HCT116 (cell line): ENCODE results near the gene KAT6B.

Experiments
- CBX3 ChIP-seq: IDR thresholded peaks from 2 replicates; pipeline ENCODE4 v1.6.1; 2012; ENCODE audit warnings: low read depth
- CEBPB ChIP-seq: IDR thresholded peaks from 2 replicates; pipeline ENCODE4 v1.6.1; 2012; ENCODE audit warnings: low read depth
- EZH2 ChIP-seq: fragments of 200-600 bp; sonication (generic); IDR thresholded peaks from 2 replicates; pipeline ENCODE4 v1.6.1; 2017; ENCODE audit warnings: antibody characterized with exemption, mixed run types
- FOSL1 ChIP-seq: IDR thresholded peaks from 2 replicates; pipeline ENCODE4 v1.6.1; 2012; ENCODE audit warnings: low read depth
- POLR2A ChIP-seq: IDR thresholded peaks from 2 replicates; pipeline ENCODE4 v1.7.0; 2011; ENCODE audit warnings: borderline replicate concordance; ENCODE audit not compliant: insufficient read depth, insufficient read length; ENCODE audit errors: extremely low read depth
- POLR2AphosphoS5 ChIP-seq: IDR thresholded peaks from 2 replicates; pipeline ENCODE4 v1.6.1; 2011; ENCODE audit warnings: mild to moderate bottlenecking, low read depth, low read length, moderate library complexity
- TCF7L2 ChIP-seq: IDR thresholded peaks from 2 replicates; pipeline ENCODE4 v1.7.0; 2011; ENCODE audit warnings: borderline replicate concordance, inconsistent platforms; ENCODE audit not compliant: insufficient read depth, insufficient read length; ENCODE audit errors: extremely low read depth
- YY1 ChIP-seq: IDR thresholded peaks from 2 replicates; pipeline ENCODE4 v1.6.1; 2011; ENCODE audit warnings: low read length, low read depth, moderate library complexity, mild to moderate bottlenecking; ENCODE audit not compliant: insufficient replicate concordance; ENCODE audit errors: extremely low read depth
- ZBTB33 ChIP-seq: IDR thresholded peaks from 2 replicates; pipeline ENCODE4 v1.6.1; 2011; ENCODE audit warnings: mild to moderate bottlenecking, low read length, moderate library complexity; ENCODE audit not compliant: insufficient replicate concordance; ENCODE audit errors: extremely low read depth
- ZFX ChIP-seq: fragments of 450-650 bp; IDR thresholded peaks from 2 replicates; pipeline ENCODE4 v1.6.1; 2017
- ZNF274 ChIP-seq: fragments of 200-500 bp; sonication (Bioruptor generic); IDR thresholded peaks from 2 replicates; pipeline ENCODE4 v1.6.1; 2014; ENCODE audit warnings: mild to moderate bottlenecking, low read depth, low read length, inconsistent platforms
- TF ChIP-seq, protein P1 (sequence below), 3 experiments: fragments of 200-600 bp in 1 of 3; sonication (generic) in 1 of 3; IDR thresholded peaks in 2 of 3; conservative IDR thresholded peaks in 1 of 3; 2 replicates each; pipeline ENCODE4 v1.5.1; 2012 to 2017; ENCODE audit warnings: low read depth in 2 of 3, low read length in 2 of 3, antibody characterized with exemption in 1 of 3, borderline replicate concordance in 1 of 3, control low read depth in 1 of 3, mild to moderate bottlenecking in 1 of 3, mixed read lengths in 1 of 3, mixed run types in 1 of 3, moderate library complexity in 1 of 3; ENCODE audit not compliant: insufficient read depth in 1 of 3
- TF ChIP-seq, protein P2 (sequence below): IDR thresholded peaks from 2 replicates; pipeline ENCODE4 v1.6.1; 2012; ENCODE audit warnings: low read depth
- TF ChIP-seq, protein P3 (sequence below): IDR thresholded peaks from 2 replicates; pipeline ENCODE4 v1.6.1; 2012

GRCh38 chr10:75023074-75023473, 196.7 kb downstream of the KAT6B start:
- no peak for TF ChIP-seq POLR2AphosphoS5
- no peak for TF ChIP-seq ZNF274
- TF ChIP-seq ZBTB33, result no peak
- no peak for TF ChIP-seq POLR2A
- TF ChIP-seq, protein P1, sequence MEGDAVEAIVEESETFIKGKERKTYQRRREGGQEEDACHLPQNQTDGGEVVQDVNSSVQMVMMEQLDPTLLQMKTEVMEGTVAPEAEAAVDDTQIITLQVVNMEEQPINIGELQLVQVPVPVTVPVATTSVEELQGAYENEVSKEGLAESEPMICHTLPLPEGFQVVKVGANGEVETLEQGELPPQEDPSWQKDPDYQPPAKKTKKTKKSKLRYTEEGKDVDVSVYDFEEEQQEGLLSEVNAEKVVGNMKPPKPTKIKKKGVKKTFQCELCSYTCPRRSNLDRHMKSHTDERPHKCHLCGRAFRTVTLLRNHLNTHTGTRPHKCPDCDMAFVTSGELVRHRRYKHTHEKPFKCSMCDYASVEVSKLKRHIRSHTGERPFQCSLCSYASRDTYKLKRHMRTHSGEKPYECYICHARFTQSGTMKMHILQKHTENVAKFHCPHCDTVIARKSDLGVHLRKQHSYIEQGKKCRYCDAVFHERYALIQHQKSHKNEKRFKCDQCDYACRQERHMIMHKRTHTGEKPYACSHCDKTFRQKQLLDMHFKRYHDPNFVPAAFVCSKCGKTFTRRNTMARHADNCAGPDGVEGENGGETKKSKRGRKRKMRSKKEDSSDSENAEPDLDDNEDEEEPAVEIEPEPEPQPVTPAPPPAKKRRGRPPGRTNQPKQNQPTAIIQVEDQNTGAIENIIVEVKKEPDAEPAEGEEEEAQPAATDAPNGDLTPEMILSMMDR (IDR thresholded peaks at IDR 0.05 in 2 of 3, conservative IDR thresholded peaks at IDR 0.05 in 1 of 3; ENCODE audit: borderline replicate concordance in 1 of 3, insufficient read depth in 1 of 3, low read depth in 2 of 3, low read length in 2 of 3), result no peak
- TF ChIP-seq, protein P2, sequence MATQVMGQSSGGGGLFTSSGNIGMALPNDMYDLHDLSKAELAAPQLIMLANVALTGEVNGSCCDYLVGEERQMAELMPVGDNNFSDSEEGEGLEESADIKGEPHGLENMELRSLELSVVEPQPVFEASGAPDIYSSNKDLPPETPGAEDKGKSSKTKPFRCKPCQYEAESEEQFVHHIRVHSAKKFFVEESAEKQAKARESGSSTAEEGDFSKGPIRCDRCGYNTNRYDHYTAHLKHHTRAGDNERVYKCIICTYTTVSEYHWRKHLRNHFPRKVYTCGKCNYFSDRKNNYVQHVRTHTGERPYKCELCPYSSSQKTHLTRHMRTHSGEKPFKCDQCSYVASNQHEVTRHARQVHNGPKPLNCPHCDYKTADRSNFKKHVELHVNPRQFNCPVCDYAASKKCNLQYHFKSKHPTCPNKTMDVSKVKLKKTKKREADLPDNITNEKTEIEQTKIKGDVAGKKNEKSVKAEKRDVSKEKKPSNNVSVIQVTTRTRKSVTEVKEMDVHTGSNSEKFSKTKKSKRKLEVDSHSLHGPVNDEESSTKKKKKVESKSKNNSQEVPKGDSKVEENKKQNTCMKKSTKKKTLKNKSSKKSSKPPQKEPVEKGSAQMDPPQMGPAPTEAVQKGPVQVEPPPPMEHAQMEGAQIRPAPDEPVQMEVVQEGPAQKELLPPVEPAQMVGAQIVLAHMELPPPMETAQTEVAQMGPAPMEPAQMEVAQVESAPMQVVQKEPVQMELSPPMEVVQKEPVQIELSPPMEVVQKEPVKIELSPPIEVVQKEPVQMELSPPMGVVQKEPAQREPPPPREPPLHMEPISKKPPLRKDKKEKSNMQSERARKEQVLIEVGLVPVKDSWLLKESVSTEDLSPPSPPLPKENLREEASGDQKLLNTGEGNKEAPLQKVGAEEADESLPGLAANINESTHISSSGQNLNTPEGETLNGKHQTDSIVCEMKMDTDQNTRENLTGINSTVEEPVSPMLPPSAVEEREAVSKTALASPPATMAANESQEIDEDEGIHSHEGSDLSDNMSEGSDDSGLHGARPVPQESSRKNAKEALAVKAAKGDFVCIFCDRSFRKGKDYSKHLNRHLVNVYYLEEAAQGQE, result no peak
- TF ChIP-seq EZH2, result no peak
- TF ChIP-seq FOSL1, result no peak
- no peak for TF ChIP-seq CEBPB
- TF ChIP-seq YY1, result no peak
- TF ChIP-seq ZFX, result no peak
- no peak for TF ChIP-seq TCF7L2
- no peak for TF ChIP-seq CBX3
- TF ChIP-seq, protein P3, sequence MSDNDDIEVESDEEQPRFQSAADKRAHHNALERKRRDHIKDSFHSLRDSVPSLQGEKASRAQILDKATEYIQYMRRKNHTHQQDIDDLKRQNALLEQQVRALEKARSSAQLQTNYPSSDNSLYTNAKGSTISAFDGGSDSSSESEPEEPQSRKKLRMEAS, result no peak
